ENCODE data around the gene TUBA4B. TPM values are rescaled to one million over a fixed set of nuclear protein-coding genes. Genes with fewer than 3 reads are reported as not detected.

The TUBA4B gene
- total RNA-seq, 1 experiment from 2014 or later: not detected

GRCh38 chr2:219314804-219315468 is 61.9 kb downstream of the TUBA4B start:
- POLR2A ChIA-PET: no interaction called here
- BruUV-seq (replicated peaks): no TSS peak

More at GRCh38 chr2:219314804-219315468, 61.9 kb downstream of the TUBA4B start:
- Mint-ChIP-seq H3K4me3 (ENCODE audit: unreplicated experiment) (no peak overlapping the region), H3K27me3 (ENCODE audit: insufficient read depth, unreplicated experiment) (peaks cover 14% of the 10 kb centered on the region), H3K9me3 (ENCODE audit: unreplicated experiment) (no peaks in the 10 kb centered on the region), H3K27ac (ENCODE audit: unreplicated experiment) (no peak overlapping the region), H3K4me1 (ENCODE audit: low read depth, unreplicated experiment) (no peaks in the 10 kb centered on the region), H3K36me3 (ENCODE audit: insufficient read depth, unreplicated experiment) (no peaks in the 10 kb centered on the region)
- Histone ChIP-seq H3K4me3 (ENCODE audit: low read depth, low read length) (no peak overlapping the region), H3K27me3 (replicated peaks; ENCODE audit: control insufficient read depth, insufficient read depth, low read length) (no peaks in the 10 kb centered on the region), H3K9me3 (no peaks in the 10 kb centered on the region), H3K36me3 (ENCODE audit: control insufficient read depth, insufficient read depth, low read length) (no peaks in the 10 kb centered on the region), H3K4me1 (no peaks in the 10 kb centered on the region)
- no peak for TF ChIP-seq CTCF (IDR thresholded peaks at IDR 0.05; ENCODE audit: insufficient read depth in 1 of 2, low read depth in 1 of 2, low read length in 1 of 2, severe bottlenecking in 1 of 2, unreplicated experiment in 1 of 2)
- intact Hi-C loops (cut with micrococcal nuclease; ENCODE audit: unreplicated experiment): no loop called here
- CTCF ChIA-PET: interaction anchor here (1.0 kb wide), 1 partner anchor 15 kb away, joined by 3 read pairs; no protein-coding TSS in a partner anchor
- DNase-seq: no peak

Small RNA genes within 50 kb of the gene (microRNA-seq; reads per million reads assigned to microRNA genes)
- gene MIR153-1: not detected

Other genes starting within 250 kb of the TUBA4B start
- gene CFAP65, start 211.7 kb upstream of the TUBA4B start, total RNA-seq (2022): 0.34 and 0.77 TPM in 2 replicates
- gene IHH, start 192.3 kb upstream of the TUBA4B start, total RNA-seq (2022): 19.0 and 22.6 TPM in 2 replicates
- gene NHEJ1, start 92.4 kb upstream of the TUBA4B start, total RNA-seq (2022): 28.5 and 29.6 TPM in 2 replicates
- 6.5 and 7.1 TPM in 2 replicates for gene SLC23A3, start 83.2 kb upstream of the TUBA4B start, total RNA-seq (2022)
- gene CNPPD1, start 76.3 kb upstream of the TUBA4B start, total RNA-seq (2022): 59.3 and 62.9 TPM in 2 replicates
- gene RETREG2, start 75.0 kb upstream of the TUBA4B start, total RNA-seq (2022): 59.5 and 62.0 TPM in 2 replicates
- gene ZFAND2B, start 46.5 kb upstream of the TUBA4B start, total RNA-seq (2022): 37.3 and 41.8 TPM in 2 replicates
- gene ABCB6, start 34.3 kb upstream of the TUBA4B start, total RNA-seq (2022): 66.0 and 68.6 TPM in 2 replicates
- gene ATG9A, start 23.6 kb upstream of the TUBA4B start, total RNA-seq (2022): 59.6 and 62.9 TPM in 2 replicates
- gene ANKZF1, start 23.4 kb upstream of the TUBA4B start, total RNA-seq (2022): 50.7 and 51.5 TPM in 2 replicates
- 3.3 and 4.3 TPM in 2 replicates for gene GLB1L, start 7.8 kb upstream of the TUBA4B start, total RNA-seq (2022)
- gene STK16, start 7.8 kb upstream of the TUBA4B start, total RNA-seq (2022): 26.1 and 26.6 TPM in 2 replicates
- gene TUBA4A, start 675 bp downstream of the TUBA4B start, total RNA-seq (2022): 14.9 and 15.6 TPM in 2 replicates
- 60.6 and 61.2 TPM in 2 replicates for gene DNAJB2, start 26.1 kb downstream of the TUBA4B start, total RNA-seq (2022)
- not detected in 2 replicates for gene PTPRN, start 56.2 kb downstream of the TUBA4B start, total RNA-seq (2022)
- not detected in 2 replicates for gene RESP18, start 79.5 kb downstream of the TUBA4B start, total RNA-seq (2022)
- gene DNPEP, start 134.7 kb downstream of the TUBA4B start, total RNA-seq (2022): 102 and 103 TPM in 2 replicates
- gene DES, start 165.1 kb downstream of the TUBA4B start, total RNA-seq (2022): 0.86 TPM in 1 of 2 replicates, not detected in the other
- 17.2 and 18.6 TPM in 2 replicates for gene SPEG, start 181.6 kb downstream of the TUBA4B start, total RNA-seq (2022)
- 51.0 and 53.7 TPM in 2 replicates for gene GMPPA, start 245.6 kb downstream of the TUBA4B start, total RNA-seq (2022)

Measured in Caco-2 (cell line).